A549 (cell line): ENCODE measurements around the gene STOML2.

Experiments used
- CEBPB ChIP-seq, 2 experiments: fragments of >200 bp in 1 of 2; sonication (Bioruptor Twin) in 1 of 2; formaldehyde crosslinking in 1 of 2; IDR thresholded peaks; 2 replicates each; pipeline ENCODE4 v1.6.1; 2012 to 2016
- CTCF ChIP-seq: fragments of >200 bp; sonication (Bioruptor Twin); formaldehyde crosslinking; IDR thresholded peaks from 3 replicates; pipeline ENCODE4 v1.5.1; 2016
- EP300 ChIP-seq, 2 experiments: fragments of >200 bp; sonication (Bioruptor Twin); formaldehyde crosslinking; IDR thresholded peaks; 2 replicates in 1 of 2; 3 replicates in 1 of 2; pipeline ENCODE4 v1.6.1; 2016 to 2017
- MAFK ChIP-seq: fragments of 450-650 bp; IDR thresholded peaks from 2 replicates; pipeline ENCODE4 v1.6.1; 2014; ENCODE audit not compliant: partially characterized antibody
- MAZ ChIP-seq: fragments of 150-350 bp; IDR thresholded peaks from 2 replicates; pipeline ENCODE4 v1.6.1; 2014; ENCODE audit warnings: antibody characterized with exemption, low read depth, low read length, borderline replicate concordance
- POLR2A ChIP-seq: IDR thresholded peaks from 2 replicates; pipeline ENCODE4 v1.6.1; 2012; ENCODE audit warnings: mild to moderate bottlenecking, low read length

GRCh38 chr9:35102465-35102768 is 514 bp downstream of the STOML2 start:
- TF ChIP-seq POLR2A (no peak), MAZ (no peak), CTCF (no peak), CEBPB (IDR thresholded peaks at IDR 0.05) (no peak), EP300 (IDR thresholded peaks at IDR 0.05) (no peak), MAFK (no peak)
